Effector memory CD8-positive, alpha-beta T cell (primary cell): ENCODE measurements around the gene MAP4K5.
A peak's percentile ranks its signal among the peaks of the same experiment; 100 is the strongest.

ENCODE experiments used
- ATAC-seq: fragments of 150-1000 bp; cut with Tn5 transposase; replicated peaks from 2 replicates; pipeline ENCODE4 v1.10.0; 2021; ENCODE audit warnings: mild to moderate bottlenecking, moderate library complexity
- DNase-seq, 3 experiments: peaks; one replicate each; pipeline ENCODE4 v3.0.0; 2021
- H3K27ac Mint-ChIP-seq, 2 donors: one replicate each; pipeline ENCODE4 v1.8.0; 2022; ENCODE audit warnings: mild to moderate bottlenecking in 2 of 2, mixed read lengths in 2 of 2, moderate library complexity in 2 of 2
- H3K27me3 Mint-ChIP-seq, 2 donors: one replicate each; pipeline ENCODE4 v1.8.0; 2022; ENCODE audit warnings: mixed read lengths in 2 of 2
- H3K36me3 Mint-ChIP-seq: one replicate; pipeline ENCODE4 v1.8.0; 2022; ENCODE audit warnings: mild to moderate bottlenecking, moderate library complexity, mixed read lengths; ENCODE audit not compliant: insufficient read depth
- H3K4me1 Mint-ChIP-seq, 2 donors: one replicate each; pipeline ENCODE4 v1.8.0; 2022; ENCODE audit warnings: low read depth in 2 of 2, mixed read lengths in 2 of 2
- H3K4me3 Mint-ChIP-seq, 2 donors: one replicate each; pipeline ENCODE4 v1.8.0; 2022; ENCODE audit warnings: mild to moderate bottlenecking in 2 of 2, mixed read lengths in 2 of 2, moderate library complexity in 2 of 2
- H3K9me3 Mint-ChIP-seq, 2 donors: one replicate each; pipeline ENCODE4 v1.8.0; 2022; ENCODE audit warnings: mixed read lengths in 2 of 2

Gene MAP4K5

DNA sequence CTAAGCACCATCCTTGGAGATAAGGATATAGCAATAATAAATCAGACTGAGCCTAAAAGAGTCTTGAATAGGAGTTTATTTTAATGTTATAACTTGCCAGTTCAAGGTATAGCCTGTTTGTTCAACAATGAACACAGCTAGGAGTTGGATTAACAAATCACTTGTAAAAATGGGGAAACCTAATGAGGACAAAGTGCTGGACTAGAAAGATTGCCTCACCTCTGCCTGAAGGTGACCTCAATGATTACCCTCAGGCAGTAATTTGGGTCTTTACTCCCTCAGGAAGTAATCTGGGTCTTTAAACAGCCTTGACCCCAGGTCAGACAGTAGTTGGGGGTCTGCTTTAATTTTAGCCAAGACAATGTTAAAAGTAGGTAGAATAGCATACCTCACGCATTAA, 100.2 kb downstream of the MAP4K5 start:
- H3K36me3 Mint-ChIP-seq, result peaks cover 15% of the 10 kb centered on the region
- no peaks in the 10 kb centered on the region for H3K4me1 Mint-ChIP-seq

DNA sequence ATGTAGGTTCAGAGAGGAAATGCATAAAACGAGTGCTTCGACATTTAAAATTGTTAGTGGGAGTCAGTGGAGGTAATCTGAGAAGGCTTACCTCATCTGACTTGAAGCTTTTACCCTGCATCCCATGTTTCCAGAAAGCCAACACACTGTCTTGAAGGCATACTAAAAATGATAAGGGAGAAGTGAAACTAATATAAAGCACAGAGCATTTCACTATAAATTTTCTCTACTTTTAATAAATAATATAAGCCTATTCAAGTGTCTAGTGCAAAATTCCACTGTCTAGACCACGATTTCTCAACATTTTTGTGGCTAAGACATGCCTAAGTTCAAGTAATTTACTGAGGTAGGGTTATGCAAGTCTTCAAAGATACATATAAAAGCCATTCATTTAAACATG, 106.6 kb downstream of the MAP4K5 start:
- H3K4me1 Mint-ChIP-seq, result no peaks in the 10 kb centered on the region
- no peaks in the 10 kb centered on the region for H3K9me3 Mint-ChIP-seq
- ATAC-seq (no peak), DNase-seq (no peak)
- no peak overlapping the region for H3K4me3 Mint-ChIP-seq
- H3K27me3 Mint-ChIP-seq, result no peaks in the 10 kb centered on the region
- H3K36me3 Mint-ChIP-seq, result peaks cover 35% of the 10 kb centered on the region
- H3K27ac Mint-ChIP-seq, result no peak overlapping the region

More for the DNA sequence above, 100.2 kb downstream of the MAP4K5 start:
- no peak for ATAC-seq
- no peak for DNase-seq
- no peak overlapping the region for H3K4me3 Mint-ChIP-seq
- H3K27me3 Mint-ChIP-seq, result no peaks in the 10 kb centered on the region
- no peak overlapping the region for H3K27ac Mint-ChIP-seq
- H3K9me3 Mint-ChIP-seq, result no peaks in the 10 kb centered on the region

DNA sequence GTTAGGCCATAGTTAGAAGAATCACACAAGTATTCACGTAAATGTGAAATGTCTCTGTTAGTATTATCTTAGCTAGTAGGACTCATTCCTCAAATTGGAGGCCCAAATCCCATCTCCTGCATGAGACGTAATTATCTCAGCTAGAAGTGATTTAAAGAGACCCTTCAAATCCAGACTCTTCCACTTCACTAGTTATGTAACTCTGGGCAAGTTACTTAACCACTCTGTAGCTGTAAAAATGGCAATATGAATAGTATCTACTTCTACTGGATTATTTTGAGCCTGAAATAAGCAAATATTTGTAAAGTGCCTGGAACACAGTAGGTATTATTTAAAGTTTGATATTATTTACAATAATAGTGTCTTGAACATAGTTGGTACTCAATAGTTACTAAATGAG, 107.3 kb downstream of the MAP4K5 start:
- ATAC-seq (no peak), DNase-seq (no peak)
- no peak overlapping the region for H3K4me3 Mint-ChIP-seq
- H3K4me1 Mint-ChIP-seq, result no peaks in the 10 kb centered on the region
- H3K27ac Mint-ChIP-seq, result no peak overlapping the region
- no peaks in the 10 kb centered on the region for H3K9me3 Mint-ChIP-seq
- H3K36me3 Mint-ChIP-seq, result peaks cover 42% of the 10 kb centered on the region
- H3K27me3 Mint-ChIP-seq, result no peaks in the 10 kb centered on the region

GRCh38 chr14:50423529-50423928, 108.8 kb downstream of the MAP4K5 start:
- H3K9me3 Mint-ChIP-seq, result no peaks in the 10 kb centered on the region
- no peaks in the 10 kb centered on the region for H3K27me3 Mint-ChIP-seq
- no peak for DNase-seq
- no peak overlapping the region for H3K27ac Mint-ChIP-seq
- H3K4me3 Mint-ChIP-seq, result no peak overlapping the region
- no peaks in the 10 kb centered on the region for H3K4me1 Mint-ChIP-seq
- ATAC-seq, result no peak
- H3K36me3 Mint-ChIP-seq, result peaks cover 47% of the 10 kb centered on the region

DNA sequence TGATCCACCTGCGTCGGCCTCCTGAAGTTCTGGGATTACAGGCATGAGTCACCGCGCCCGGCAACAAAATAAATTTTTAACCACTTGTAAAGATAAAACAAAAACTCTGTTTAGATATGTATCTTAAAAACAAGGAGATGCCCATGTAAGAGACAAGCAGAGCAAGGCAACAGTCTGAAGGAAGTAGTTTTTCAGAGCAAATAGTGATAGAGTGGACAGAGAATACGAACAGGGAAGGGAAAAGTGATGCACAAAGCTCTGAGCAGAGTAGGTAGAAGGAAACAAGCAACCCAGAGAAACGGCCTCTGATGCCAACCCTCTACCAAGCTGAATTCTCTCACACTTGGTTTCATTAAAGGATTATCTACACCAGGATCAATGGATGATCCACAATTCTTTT, 110.9 kb downstream of the MAP4K5 start:
- Mint-ChIP-seq H3K36me3 (peaks cover 58% of the 10 kb centered on the region), H3K27me3 (no peaks in the 10 kb centered on the region), H3K27ac (no peak overlapping the region), H3K4me3 (no peak overlapping the region), H3K4me1 (no peaks in the 10 kb centered on the region), H3K9me3 (no peaks in the 10 kb centered on the region)
- ATAC-seq, result no peak
- no peak for DNase-seq

DNA sequence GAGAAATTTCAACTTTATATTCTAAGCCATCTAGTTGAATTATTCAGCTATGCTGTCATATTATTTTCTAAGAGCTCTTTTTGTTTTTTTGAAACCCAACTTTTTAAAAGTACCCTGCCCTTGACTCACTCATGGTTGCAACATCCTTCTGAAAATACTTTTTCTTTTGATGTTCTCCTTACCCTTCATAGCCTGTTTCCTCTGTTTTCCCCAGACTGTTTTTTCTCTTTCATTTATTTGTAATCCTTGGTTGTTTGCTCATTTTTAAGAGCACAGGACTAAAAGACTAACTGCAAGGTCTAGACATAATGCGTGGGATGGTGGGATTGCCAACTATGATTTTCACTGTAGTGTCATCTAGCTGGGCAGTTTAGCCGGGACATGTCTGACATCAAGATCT, 114.5 kb downstream of the MAP4K5 start:
- Mint-ChIP-seq H3K4me3 (no peak overlapping the region), H3K36me3 (peaks cover 52% of the 10 kb centered on the region), H3K27me3 (no peaks in the 10 kb centered on the region), H3K4me1 (no peaks in the 10 kb centered on the region), H3K9me3 (no peaks in the 10 kb centered on the region), H3K27ac (no peak overlapping the region)
- ATAC-seq, result no peak
- DNase-seq, result no peak

- DNase-seq (no peak), ATAC-seq (no peak)
- Mint-ChIP-seq H3K4me3 (no peak overlapping the region), H3K27me3 (no peaks in the 10 kb centered on the region), H3K27ac (no peak overlapping the region), H3K36me3 (peaks cover 6% of the 10 kb centered on the region), H3K9me3 (peaks cover 0 to 3% of the 10 kb centered on the region in 2 donors), H3K4me1 (peaks cover 0 to 1% of the 10 kb centered on the region in 2 donors)
These were observed 121.4 kb downstream of the MAP4K5 start for GRCh38 chr14:50410921-50411320.

- Mint-ChIP-seq H3K27me3 (no peaks in the 10 kb centered on the region), H3K36me3 (peaks cover 3% of the 10 kb centered on the region), H3K27ac (no peak overlapping the region), H3K4me3 (no peak overlapping the region), H3K4me1 (peaks cover 0 to 1% of the 10 kb centered on the region in 2 donors), H3K9me3 (peaks cover 0 to 3% of the 10 kb centered on the region in 2 donors)
- DNase-seq (no peak), ATAC-seq (no peak)
These were observed 122.3 kb downstream of the MAP4K5 start for GRCh38 chr14:50410071-50410470.

- Mint-ChIP-seq H3K36me3 (no peaks in the 10 kb centered on the region), H3K4me3 (no peak overlapping the region), H3K27ac (no peak overlapping the region), H3K27me3 (no peaks in the 10 kb centered on the region), H3K4me1 (peaks cover 0 to 1% of the 10 kb centered on the region in 2 donors), H3K9me3 (peaks cover 0 to 1% of the 10 kb centered on the region in 2 donors)
- ATAC-seq, result no peak
- DNase-seq, result no peak
These were observed 125.1 kb downstream of the MAP4K5 start for GRCh38 chr14:50407111-50407812.

DNA sequence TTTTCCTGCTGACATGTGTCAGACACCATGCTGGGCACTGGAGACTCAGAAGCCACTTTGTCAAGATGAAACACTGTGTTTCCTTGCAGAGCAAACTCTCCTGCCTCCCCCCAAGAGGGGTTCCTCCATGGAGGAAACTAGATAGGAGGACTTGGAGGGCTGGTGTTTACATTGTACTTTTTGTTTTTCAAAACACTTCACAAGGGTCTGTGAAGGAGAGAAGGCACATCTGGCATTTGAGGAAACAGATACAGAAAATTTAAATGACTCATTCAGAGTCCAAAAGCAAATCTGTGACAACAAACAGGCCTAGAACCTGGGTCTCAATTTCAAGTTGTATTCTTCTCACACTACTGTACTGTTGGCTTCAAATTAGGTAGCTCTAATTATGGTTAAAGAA, 128.9 kb downstream of the MAP4K5 start:
- no peak for ATAC-seq
- Mint-ChIP-seq H3K27me3 (no peaks in the 10 kb centered on the region), H3K4me3 (no peak overlapping the region), H3K27ac (peak overlapping the region in 1 of 2 donors; percentile 31), H3K4me1 (peaks cover 0 to 1% of the 10 kb centered on the region in 2 donors), H3K36me3 (no peaks in the 10 kb centered on the region), H3K9me3 (no peaks in the 10 kb centered on the region)
- DNase-seq, result no peak

DNA sequence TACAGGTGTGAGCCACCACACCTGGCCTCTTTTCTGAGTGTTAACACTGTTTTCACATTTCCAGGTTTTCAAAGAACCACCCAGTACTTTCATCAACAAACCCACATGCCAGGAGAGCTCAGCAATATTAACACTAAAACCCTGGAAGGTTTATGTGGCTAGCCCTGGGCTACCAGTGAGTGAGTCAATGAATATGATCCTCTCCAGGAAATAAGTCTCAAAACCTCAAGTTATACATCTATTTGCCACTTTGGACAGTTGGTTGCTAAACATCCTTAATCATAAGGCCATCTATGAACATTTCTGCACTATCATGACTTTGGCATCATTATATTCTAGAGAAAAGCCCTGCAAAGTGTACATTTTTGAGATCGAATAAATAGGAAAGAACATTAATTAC, 129.4 kb downstream of the MAP4K5 start:
- Mint-ChIP-seq H3K36me3 (no peaks in the 10 kb centered on the region), H3K27ac (peak overlapping the region; percentile 28 to 31), H3K4me3 (no peak overlapping the region), H3K4me1 (peaks cover 0 to 1% of the 10 kb centered on the region in 2 donors), H3K27me3 (no peaks in the 10 kb centered on the region), H3K9me3 (no peaks in the 10 kb centered on the region)
- DNase-seq (no peak), ATAC-seq (no peak)

GRCh38 chr14:50400461-50400860, 131.9 kb downstream of the MAP4K5 start:
- H3K9me3 Mint-ChIP-seq, result no peaks in the 10 kb centered on the region
- H3K36me3 Mint-ChIP-seq, result no peaks in the 10 kb centered on the region
- no peaks in the 10 kb centered on the region for H3K27me3 Mint-ChIP-seq
- H3K4me3 Mint-ChIP-seq, result no peak overlapping the region
- no peak for ATAC-seq
- no peak overlapping the region for H3K27ac Mint-ChIP-seq
- peaks cover 4 to 9% of the 10 kb centered on the region in 2 donors for H3K4me1 Mint-ChIP-seq
- no peak for DNase-seq

DNA sequence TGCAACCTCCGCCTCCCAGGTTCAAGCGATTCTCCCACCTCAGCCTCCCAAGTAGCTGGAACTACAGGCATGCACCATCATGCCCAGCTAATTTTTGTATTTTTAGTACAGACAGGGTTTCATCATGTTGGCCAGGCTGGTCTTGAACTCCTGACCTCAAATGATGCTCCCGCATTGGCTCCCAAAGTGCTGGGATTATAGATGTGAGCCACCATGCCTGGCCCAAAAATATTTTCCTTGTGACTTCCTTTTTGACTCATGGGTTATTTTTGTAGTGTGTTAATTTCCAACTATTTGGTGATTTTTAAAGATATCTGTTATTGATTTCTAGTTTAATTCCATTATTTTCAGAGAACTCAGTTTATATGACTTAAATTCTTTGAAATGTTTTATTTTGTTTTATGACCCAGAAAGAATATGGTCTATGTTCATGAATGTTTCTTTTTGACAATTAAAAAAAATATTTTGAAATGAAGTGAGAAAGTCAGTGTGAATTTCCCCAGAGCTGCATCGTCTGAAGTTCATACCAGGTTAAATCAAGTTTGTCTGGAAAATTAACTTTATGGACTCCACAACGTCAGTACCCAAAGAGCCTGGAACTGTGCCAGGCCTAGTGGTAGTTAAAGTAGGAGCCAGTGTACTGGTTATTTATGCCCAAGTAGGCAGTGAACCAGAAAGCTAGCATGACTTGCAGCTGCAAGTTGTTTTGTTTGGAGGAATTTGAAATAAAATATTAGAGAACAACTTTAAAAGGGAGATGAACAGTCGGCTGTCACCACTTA, 132.9 kb downstream of the MAP4K5 start:
- Mint-ChIP-seq H3K36me3 (no peaks in the 10 kb centered on the region), H3K4me1 (peaks cover 4 to 9% of the 10 kb centered on the region in 2 donors), H3K27me3 (no peaks in the 10 kb centered on the region), H3K4me3 (no peak overlapping the region), H3K9me3 (no peaks in the 10 kb centered on the region), H3K27ac (no peak overlapping the region)
- DNase-seq (no peak), ATAC-seq (no peak)

DNA sequence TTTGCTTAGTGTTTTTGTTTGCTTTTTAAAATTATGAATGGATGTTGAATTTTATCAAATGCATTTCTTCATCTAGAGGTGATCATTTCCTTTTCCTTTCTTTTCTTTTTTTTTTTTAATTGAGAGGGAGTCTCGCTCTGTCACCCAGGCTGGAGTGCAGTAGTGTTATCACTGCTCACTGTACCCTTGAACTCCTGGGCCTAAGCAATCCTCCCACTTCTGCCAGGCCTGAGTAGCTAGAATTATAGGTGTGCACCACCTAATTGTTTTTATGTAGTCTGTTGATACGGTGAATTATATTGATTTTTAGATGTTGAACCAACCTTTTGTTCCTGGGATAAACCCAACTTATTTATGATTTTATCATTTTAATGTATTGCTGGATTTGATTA, 134.2 kb downstream of the MAP4K5 start:
- Mint-ChIP-seq H3K27ac (no peak overlapping the region), H3K36me3 (no peaks in the 10 kb centered on the region), H3K4me1 (peaks cover 4 to 9% of the 10 kb centered on the region in 2 donors), H3K9me3 (no peaks in the 10 kb centered on the region), H3K27me3 (no peaks in the 10 kb centered on the region), H3K4me3 (no peak overlapping the region)
- no peak for DNase-seq
- ATAC-seq, result no peak
